GM12878 (cell line): ENCODE results near the gene CCNT2. TPM values are rescaled to one million over a fixed set of nuclear protein-coding genes. Genes with fewer than 3 reads are reported as not detected.
A peak's percentile ranks its signal among the peaks of the same experiment; 100 is the strongest.

Source experiments
- YBX1 ChIP-seq: fragments of 450-650 bp; IDR thresholded peaks from 2 replicates; pipeline ENCODE4 v1.6.1; 2016; ENCODE audit warnings: antibody characterized with exemption
- polyA plus RNA-seq, 11 experiments: library from polyadenylated mRNA; depleted of rRNA in 4 of 11; unstranded in 6 of 11; stranded (reverse) in 5 of 11; fragments of >200 nt; fragmentation: Nextera tagmentation in 4 of 11; fragmentation: Illumina TruSeq in 1 of 11; extraction: Ambion mirVana in 4 of 11; extraction: Trizol in 1 of 11; gene quantifications; 1 replicate in 1 of 11; 2 replicates in 10 of 11; pipeline versions ENCODE4 v1.2.1 to v1.2.3, GENCODE V29; 2011 to 2016; ENCODE audit warnings: inconsistent platforms in 2 of 11, missing spikeins in 2 of 11, low read depth in 1 of 11
- total RNA-seq, 4 experiments: library from RNA; depleted of rRNA in 3 of 4; stranded (reverse); fragments of >200 nt in 3 of 4; fragmentation: Illumina TruSeq in 1 of 4; extraction: Trizol in 1 of 4; gene quantifications; 2 replicates each; pipeline versions ENCODE4 v1.2.1 to v1.2.3, GENCODE V29; 2013 to 2021
- TF ChIP-seq, protein P1 (sequence below): fragments of 450-650 bp; formaldehyde crosslinking; IDR thresholded peaks from 2 replicates; pipeline ENCODE4 v1.4.0; 2020; ENCODE audit warnings: mild to moderate bottlenecking, moderate library complexity
- TF ChIP-seq, protein P2 (sequence below): fragments of 450-650 bp; IDR thresholded peaks from 2 replicates; pipeline ENCODE4 v1.6.1; 2017; ENCODE audit warnings: mild to moderate bottlenecking, moderate library complexity

The CCNT2 gene
- total and polyA plus RNA-seq, 10 of the 15 experiments (the other 5 are each of a cell fraction or from before 2014, with no cell fraction given), result 6.0 to 25.6 (median 20.0) TPM

DNA sequence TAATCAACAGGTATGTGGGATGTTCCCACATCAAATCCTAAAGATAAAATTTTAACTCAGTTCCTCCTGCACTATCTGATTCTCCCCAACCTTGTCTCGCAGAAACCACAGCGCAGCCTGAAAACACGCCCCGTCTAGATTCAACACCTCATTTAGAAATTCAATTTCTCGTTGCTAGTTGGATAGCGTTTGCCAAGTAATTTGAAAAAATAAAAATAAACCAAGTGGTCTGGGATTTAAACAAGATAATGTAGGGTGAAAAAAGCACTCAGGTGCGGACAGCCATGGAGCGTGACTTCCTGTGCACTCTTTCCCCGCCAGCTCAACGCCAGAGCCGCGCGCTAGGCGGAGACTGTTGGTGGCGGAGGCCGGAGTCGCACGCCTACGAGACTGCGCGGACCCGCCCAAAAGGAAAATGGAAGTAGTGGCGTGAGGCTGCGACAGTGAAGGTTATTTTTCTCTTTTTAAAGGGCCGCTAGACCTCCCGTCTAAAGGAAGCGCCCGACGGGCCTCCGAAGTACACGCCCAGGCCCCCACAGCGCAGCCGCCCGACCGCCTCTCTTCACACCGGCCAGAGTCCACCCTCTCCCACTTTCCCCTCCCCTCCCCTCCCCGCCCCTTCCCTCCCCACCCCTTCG, 615 bp upstream of the CCNT2 start (continued):
- TF ChIP-seq, protein P1, sequence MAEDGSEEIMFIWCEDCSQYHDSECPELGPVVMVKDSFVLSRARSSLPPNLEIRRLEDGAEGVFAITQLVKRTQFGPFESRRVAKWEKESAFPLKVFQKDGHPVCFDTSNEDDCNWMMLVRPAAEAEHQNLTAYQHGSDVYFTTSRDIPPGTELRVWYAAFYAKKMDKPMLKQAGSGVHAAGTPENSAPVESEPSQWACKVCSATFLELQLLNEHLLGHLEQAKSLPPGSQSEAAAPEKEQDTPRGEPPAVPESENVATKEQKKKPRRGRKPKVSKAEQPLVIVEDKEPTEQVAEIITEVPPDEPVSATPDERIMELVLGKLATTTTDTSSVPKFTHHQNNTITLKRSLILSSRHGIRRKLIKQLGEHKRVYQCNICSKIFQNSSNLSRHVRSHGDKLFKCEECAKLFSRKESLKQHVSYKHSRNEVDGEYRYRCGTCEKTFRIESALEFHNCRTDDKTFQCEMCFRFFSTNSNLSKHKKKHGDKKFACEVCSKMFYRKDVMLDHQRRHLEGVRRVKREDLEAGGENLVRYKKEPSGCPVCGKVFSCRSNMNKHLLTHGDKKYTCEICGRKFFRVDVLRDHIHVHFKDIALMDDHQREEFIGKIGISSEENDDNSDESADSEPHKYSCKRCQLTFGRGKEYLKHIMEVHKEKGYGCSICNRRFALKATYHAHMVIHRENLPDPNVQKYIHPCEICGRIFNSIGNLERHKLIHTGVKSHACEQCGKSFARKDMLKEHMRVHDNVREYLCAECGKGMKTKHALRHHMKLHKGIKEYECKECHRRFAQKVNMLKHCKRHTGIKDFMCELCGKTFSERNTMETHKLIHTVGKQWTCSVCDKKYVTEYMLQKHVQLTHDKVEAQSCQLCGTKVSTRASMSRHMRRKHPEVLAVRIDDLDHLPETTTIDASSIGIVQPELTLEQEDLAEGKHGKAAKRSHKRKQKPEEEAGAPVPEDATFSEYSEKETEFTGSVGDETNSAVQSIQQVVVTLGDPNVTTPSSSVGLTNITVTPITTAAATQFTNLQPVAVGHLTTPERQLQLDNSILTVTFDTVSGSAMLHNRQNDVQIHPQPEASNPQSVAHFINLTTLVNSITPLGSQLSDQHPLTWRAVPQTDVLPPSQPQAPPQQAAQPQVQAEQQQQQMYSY (CRISPR knock-in tag), result no peak
- TF ChIP-seq, protein P2, sequence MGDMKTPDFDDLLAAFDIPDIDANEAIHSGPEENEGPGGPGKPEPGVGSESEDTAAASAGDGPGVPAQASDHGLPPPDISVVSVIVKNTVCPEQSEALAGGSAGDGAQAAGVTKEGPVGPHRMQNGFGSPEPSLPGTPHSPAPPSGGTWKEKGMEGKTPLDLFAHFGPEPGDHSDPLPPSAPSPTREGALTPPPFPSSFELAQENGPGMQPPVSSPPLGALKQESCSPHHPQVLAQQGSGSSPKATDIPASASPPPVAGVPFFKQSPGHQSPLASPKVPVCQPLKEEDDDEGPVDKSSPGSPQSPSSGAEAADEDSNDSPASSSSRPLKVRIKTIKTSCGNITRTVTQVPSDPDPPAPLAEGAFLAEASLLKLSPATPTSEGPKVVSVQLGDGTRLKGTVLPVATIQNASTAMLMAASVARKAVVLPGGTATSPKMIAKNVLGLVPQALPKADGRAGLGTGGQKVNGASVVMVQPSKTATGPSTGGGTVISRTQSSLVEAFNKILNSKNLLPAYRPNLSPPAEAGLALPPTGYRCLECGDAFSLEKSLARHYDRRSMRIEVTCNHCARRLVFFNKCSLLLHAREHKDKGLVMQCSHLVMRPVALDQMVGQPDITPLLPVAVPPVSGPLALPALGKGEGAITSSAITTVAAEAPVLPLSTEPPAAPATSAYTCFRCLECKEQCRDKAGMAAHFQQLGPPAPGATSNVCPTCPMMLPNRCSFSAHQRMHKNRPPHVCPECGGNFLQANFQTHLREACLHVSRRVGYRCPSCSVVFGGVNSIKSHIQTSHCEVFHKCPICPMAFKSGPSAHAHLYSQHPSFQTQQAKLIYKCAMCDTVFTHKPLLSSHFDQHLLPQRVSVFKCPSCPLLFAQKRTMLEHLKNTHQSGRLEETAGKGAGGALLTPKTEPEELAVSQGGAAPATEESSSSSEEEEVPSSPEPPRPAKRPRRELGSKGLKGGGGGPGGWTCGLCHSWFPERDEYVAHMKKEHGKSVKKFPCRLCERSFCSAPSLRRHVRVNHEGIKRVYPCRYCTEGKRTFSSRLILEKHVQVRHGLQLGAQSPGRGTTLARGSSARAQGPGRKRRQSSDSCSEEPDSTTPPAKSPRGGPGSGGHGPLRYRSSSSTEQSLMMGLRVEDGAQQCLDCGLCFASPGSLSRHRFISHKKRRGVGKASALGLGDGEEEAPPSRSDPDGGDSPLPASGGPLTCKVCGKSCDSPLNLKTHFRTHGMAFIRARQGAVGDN, result peak; percentile 45; the same call in 1 of the 2 replicates
- no peak for TF ChIP-seq YBX1
